ENCODE data around the gene GFPT1. TPM values are rescaled to one million over a fixed set of nuclear protein-coding genes. Genes with fewer than 3 reads are reported as not detected.
"Not testable (repeated sequence)": the region's sequence is repeated elsewhere in the genome, so short reads cannot be mapped to it uniquely, and the experiment has no call there.

Gene GFPT1
- total RNA-seq, 1 donor from 2014 or later: 195 TPM

DNA sequence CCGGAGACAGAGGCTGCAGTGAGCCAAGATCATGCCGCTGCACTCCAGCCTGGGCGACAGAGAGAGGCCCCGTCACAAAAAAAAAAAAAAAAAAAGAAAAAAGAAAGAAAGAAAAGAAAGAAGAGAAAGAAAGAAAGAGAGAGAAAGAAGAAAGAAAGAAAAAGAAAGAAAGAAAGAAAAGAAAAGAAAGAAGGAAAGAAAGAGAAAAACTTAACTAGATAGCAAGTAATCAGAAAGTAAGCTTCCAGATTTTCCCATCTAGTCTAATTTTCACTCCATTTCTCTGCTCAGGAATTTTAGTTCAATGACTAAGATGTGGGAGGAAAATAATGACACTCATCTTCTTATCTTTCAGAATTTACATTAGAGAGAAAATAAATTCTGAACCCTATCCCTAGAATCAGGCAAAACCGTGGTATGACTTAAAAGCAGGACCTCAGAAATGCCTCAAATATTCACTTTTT lies 2.4 kb downstream of the GFPT1 start:
- DNase-seq (ENCODE audit: low spot score): no peak

DNA sequence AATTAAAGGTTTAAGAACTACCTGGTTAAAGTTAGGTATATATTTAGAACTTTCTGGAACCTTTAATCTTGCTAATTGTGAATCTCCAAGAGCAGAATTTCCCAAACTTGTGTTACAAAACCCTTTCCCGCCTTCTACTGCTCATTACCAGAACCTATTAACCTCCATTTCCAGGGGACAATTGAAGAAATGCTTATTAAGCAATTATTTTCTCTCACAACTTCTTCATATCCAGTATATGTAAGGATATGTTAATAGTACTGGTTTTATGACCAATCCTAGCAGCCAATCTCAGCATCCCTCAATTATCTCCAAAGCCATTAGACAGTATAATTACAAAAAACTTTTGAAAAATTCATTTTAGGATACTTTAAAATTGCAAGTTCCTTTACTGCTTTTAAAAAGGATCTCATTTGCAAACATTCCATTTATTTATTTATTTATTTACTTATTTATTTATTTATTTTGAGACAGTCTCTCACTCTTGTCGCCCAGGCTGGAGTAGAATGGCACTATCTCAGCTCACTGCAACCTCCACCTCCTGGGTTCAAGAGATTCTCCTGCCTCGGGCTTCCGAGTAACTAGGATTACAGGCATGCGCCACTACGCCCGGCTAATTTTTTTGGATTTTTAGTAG lies 3.7 kb downstream of the GFPT1 start:
- no peak for DNase-seq (ENCODE audit: low spot score)

DNA sequence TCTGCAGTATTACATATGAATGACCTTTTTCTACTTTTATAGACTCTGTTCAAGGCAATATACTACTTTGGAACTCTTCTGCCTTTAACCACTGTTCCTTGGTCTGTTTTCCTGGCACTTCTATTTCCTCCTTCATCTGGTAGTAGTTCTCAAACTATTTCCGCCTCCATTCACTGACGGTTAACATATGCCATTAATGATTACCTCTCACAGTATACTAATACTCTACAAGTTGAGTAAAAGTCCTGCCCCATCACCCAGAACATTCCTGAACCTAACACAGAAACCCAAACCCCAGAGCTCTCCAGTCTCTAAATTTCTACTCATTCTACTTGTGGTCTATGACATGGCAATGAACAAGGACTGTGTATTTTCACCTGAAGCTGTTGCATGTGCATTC lies 4.5 kb downstream of the GFPT1 start:
- DNase-seq (ENCODE audit: low spot score): no peak

DNA sequence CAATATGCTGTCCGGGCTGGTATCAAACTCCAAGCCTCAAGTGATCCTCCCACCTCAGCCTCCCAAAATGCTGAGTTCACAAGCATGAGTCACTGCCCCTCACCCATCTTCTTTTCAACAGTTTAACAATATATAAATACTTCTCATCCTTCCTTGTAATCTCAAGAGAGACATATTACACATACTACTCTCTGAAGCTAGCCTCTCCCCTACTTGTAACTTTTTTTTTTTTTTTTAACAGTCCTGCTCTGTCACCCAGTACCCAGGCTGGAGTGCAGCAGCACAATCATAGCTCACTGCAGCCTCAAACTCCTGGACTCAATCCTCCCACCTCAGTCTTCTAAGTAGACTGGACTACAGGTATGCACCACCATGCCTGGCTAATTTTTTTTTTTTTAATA lies 5.7 kb downstream of the GFPT1 start:
- DNase-seq (ENCODE audit: low spot score): no peak

DNA sequence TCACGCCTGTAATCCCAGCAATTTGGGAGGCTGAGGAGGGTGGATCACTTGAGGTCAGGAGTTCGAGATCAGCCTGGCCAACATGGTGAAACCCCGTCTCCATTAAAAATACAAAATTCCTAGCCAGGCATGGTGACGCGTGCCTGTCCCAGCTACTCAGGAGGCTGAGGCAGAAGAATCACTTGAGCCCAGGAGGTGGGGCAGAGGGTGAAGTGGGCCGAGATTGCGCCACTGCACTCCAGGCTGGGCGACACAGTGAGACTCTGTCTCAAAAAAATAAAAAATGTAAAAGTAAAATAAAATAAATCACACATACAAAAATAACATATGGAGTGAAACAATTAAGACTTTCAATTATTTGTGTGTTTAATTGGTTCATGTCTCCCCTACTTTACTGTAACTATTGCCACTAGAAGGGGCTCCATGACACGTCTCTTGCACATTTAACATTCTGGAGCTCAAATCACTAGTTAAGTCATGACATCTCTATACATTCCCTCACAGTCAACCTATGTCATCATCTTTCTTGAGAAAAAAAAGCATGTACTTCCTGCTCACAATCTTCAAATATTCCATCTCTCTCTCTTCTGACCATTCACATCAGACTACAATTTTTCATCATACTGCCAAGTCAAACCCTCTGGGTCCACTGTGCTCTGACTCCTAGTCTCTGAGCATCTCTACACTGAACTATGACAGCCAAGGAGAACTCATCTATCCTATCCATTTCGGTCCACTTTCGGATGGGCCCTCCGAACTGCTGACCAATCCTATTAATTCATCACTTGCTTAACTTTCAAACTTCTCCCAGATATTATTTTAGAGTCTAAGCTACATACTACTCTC lies 6.7 kb downstream of the GFPT1 start:
- no peak for DNase-seq (ENCODE audit: low spot score)

DNA sequence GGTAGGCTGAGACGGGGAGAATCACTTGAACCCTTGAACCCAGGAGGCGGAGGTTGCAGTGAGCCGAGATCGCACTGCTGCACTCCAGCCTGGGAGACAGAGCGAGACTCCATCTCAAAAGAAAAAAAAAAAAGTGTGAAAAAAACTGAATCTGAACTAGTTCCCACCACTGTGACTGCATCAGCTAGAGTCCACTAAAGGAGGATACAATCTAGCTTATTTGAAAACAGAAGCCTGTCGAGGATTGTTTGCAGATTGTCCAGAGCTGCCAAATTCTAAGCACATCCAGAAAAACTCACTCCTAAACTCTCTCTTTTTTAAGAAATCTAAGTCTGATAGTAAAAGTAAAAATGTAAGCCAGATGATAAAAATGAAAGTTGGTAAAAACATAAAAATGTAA lies 10.6 kb downstream of the GFPT1 start:
- DNase-seq (ENCODE audit: low spot score): no peak

DNA sequence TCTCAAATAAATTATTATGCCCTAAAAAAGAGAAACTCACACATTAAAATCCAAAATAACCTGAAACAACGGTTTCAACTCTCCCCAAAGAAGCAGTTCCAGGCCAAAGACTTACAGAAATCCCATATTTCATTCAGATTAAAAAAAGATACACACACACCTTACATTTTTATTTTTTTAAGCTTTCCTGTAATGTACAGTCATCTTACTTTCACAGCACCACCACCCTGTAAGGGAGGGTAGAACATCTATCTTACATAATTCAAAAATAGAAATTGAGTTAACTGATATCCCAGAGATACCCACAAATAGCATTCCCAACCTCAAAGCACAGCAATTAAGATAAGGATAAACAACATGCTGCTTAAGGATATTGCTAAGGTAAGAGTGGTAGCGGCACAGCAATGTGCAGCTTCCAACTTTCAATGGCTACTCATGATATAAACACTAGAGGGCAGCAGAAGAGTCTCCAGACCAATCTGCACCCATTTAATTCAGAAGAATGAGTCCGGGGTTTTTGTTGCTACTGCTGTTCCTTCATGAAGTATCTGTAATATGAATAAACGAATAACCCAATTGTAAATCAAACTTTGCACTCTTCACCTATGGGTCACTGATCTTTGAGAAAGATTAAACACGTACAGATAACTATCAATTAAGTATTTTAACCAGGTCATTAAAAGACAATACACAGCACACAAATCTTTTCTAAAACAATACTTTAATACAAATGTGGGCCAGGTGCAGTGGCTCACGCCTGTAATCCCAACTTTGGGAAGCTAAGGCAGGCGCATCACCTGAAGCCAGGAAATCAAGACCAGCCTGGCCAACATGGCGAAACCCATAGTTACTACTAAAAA lies 11.3 kb downstream of the GFPT1 start:
- no peak for DNase-seq (ENCODE audit: low spot score)

DNA sequence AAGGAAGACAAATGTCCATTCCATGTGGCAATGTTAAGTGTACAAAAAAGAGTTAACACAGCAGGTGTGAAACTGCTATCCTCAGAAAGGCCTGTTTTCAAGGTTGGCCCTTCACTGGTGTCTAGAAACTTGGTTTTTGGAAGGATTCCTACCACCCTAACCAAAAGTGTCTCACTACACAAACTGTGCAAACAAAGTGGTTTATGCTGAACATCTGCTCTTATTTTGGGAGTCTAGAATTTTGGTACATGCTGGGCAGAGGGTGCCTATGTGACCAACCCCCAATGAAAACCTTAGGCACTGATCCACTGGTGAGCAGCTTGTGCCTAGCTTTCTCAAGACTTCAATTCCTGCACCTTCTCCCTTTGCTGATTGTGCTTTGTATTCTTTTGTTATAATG lies 14.3 kb downstream of the GFPT1 start:
- DNase-seq (ENCODE audit: low spot score): no peak

DNA sequence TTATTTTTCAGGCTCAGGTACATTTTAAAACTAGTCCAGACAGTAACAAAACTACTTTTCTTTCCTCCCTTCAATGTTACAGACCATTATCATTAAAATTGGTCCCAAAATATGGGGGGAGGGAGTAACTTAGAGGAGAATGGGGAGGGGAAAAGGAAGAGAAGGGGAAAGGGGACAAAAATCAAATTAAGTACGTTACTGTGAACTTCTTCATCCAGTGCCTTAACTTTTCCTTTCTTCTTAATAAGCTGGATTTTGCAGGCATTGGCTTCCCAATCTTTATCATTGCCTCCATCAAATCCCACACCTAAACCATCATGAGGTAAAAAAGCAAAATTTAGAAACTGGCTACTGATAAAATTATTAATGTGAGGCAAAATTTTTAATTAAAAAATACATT lies 17.2 kb downstream of the GFPT1 start:
- DNase-seq (ENCODE audit: low spot score): no peak

DNA sequence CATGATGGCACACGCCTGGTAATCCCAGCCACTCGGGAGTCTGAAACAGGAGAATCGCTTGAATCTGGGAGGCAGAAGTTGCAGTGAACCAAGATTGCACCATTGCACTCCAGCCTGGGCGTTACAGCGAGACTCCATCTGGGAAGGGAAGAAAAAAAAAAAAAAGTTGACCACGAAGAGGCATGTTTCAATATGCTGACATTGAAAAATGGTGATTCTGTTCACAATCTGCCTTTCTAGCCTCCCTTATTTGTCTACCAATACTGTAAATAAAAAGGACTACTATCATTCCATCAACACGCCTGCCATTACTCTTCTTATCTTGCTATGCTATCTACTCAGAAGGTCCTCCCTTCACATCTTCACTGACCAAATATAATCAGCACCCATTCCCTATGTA lies 18.4 kb downstream of the GFPT1 start:
- no peak for DNase-seq (ENCODE audit: low spot score)

DNA sequence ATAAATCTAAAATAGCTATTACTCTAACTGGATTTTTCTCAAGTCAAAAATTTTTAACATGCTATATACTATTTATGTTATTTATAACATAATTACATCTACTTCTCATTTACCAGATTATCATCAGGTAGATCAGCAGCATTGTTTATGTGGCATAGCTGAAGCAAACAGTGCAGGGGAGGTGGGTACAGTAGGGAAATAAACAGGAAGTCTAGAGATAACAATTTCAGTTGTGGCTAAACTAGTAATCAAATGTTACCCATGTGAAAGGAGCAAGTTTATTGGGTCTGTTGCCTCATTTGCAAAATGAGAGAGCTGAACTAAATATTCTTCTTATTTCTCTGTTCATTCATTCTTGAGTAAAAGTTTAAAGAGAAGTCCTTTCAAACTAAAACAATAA lies 27.7 kb downstream of the GFPT1 start:
- no peak for DNase-seq (ENCODE audit: low spot score)

DNA sequence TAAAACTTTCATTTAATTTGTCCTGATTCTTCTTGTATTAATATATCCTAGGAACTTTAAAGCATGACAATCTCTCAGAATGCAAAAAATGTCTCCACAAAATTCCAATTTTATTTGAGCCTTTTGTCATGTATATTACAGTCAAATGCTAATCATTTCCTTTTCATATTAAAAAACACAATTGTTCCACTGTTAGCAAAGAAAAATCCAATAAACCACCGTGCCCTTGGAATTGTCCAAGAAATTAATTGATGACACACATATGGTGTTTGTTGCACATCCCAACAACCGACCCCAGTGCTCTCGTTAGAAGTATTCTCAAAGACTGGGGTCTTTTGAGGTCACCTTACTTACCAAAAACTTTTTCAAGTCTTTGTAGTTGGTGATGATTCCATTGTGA lies 28.1 kb downstream of the GFPT1 start:
- DNase-seq (ENCODE audit: low spot score): no peak

DNA sequence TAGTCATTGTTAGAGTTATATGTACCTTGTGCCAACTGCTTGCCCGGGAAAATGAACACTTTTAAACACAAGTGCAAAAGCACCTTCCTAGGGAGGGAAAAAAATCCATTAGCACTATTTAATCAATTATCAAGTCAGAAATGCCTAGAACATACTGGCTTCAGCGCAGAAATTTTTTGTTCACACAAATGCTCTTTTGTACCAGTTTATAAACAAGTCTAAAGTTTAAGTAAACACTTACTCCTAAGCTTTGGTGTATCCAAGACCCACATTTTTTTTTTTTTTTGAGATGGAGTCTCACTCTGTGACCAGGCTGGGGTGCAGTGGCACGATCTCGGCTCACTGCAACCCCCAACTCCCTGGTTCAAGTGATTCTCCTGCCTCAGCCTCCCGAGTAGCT lies 30.6 kb downstream of the GFPT1 start:
- no peak for DNase-seq (ENCODE audit: low spot score)

DNA sequence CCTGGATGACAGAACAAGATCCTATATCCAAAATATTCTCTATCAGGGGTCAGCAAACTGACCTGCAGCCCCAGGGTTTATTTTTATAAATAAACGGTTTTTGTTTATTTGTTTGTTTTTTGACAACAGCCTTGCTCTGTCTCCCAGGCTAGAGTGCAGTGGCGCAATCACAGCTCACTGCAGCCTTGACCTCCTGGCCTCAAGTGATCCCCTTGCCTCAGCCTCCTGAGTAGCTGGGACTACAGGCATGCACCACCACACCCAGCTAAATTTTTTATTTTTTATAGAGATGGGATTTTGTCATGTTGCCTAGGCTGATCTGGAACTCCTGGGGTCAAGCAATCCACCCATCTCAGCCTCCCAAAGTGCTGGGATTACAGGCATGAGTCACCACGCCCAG lies 32.1 kb downstream of the GFPT1 start:
- not testable (repeated sequence) for DNase-seq (ENCODE audit: low spot score)

DNA sequence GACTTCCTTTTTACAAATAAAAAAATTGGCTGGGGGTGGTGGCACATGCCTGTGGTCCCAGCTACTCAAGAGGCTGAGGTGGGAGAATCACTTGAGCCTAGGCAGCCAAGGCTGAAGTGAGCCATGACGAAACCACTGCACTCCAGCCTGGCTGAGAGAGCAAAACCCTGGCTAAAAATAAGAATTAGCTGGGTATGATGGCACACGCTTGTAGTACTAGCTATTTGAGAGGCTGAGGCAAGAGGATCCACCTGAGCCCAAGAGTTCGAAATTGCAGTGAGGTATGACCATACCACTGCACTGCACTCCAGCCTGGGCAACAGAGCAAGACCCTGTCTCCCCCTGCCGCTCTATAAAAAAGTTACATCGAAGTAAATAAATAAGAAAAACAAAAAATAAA lies 33.7 kb downstream of the GFPT1 start:
- DNase-seq (ENCODE audit: low spot score): no peak

DNA sequence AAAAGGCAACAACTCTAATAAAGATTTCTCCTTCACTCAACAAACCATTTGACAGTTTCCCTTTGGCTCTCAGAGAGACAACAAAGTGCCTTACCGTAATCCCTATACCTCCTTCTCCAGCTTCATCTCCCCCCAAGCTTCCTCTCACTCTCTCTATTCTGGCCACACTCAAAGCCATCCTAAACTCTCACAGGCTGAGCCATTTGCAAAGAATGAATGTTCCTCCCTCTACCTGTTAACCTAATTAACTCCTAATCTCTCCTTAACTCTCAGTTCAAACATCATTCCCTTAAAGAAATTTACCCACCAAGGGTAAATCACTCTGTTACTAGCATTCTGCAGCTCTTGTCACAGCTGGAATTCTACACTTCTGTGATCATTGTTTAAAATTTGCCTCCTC lies 38.2 kb downstream of the GFPT1 start:
- no peak for DNase-seq (ENCODE audit: low spot score)

DNA sequence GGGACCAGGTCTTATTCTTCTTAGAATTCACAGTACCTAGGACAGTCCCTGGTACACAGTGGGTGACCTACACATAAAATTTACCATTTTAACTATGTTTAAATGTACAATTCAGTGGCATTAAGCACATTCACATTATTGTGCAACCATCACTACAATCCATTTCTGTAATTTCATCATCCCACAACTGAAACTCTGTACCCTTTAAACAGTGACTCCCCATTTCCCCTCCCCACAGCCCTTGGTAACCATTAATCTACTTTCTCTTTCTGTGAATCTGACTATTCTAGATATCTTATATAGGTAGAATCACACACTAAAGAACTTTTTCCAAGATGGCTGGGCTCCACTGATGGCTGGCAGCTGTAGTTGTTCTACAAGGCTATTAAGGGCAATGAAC lies 41.6 kb downstream of the GFPT1 start:
- no peak for DNase-seq (ENCODE audit: low spot score)

DNA sequence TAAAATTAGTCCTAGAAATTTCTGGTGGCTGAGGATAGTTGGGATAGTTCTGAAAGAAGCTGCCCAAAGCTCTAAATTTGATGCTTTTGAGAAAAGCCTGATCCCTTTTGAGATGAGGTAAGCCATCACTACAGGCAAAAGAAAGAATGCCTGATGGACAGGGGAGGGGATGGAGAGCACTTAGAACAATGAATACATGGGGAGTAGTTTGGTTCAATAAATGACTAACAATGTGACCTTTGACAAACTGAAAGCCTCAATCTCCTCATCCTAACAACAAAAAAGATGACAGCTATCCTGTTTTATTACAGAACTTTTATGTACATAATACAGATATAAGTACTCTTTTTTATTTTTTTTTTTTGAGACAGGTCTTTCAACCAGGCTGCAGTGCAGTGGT lies 42.7 kb downstream of the GFPT1 start:
- DNase-seq (ENCODE audit: low spot score): no peak

DNA sequence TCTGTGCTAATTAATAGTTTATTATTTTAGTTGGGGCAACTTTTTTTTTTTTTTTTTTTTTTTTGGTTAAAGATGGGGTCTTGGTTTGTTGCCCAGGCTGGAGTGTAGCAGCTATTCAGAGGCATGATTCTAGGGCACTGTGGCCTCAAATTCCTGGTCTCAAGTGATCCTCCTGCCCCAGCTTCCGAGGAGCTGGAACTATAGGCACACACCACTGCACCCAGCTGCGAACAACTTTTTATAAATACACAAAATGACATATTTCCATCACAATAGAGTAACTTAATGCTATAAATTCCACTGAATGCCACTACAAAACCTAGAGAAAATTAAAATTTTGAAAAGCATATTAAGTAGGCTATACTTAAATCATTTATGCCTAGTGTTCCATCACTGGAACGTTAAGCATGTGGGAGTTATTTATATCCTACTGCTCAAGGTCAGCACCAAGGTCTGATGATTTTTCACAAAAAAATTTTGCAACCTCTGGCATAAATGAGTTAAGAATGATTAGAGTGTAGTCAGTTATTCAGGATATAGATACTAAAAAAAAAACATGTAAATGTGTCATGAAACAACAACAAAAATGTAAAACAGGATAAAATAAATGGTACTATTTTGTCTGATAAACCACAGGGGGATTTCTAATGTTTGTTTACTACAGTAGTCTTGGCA lies 46.8 kb downstream of the GFPT1 start:
- DNase-seq (ENCODE audit: low spot score): no peak

DNA sequence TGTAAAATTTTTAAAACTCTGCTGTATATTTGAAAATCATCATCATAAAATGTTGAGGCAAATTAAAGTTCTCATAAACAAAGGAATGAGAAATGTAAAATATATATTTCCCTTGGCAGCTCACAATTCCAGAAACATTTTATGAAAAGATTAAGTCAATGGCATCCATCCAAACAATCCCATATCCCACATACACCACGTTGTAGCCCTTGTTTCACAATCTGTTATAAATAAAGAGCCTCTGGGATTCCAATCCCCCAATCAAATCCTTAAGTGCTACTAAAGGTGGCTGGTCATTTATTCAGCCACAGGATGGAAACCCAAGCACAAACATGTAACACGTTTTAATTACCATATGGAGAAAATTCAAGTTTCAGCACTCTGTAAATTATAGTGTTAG lies 51.7 kb downstream of the GFPT1 start:
- DNase-seq (ENCODE audit: low spot score): no peak

DNA sequence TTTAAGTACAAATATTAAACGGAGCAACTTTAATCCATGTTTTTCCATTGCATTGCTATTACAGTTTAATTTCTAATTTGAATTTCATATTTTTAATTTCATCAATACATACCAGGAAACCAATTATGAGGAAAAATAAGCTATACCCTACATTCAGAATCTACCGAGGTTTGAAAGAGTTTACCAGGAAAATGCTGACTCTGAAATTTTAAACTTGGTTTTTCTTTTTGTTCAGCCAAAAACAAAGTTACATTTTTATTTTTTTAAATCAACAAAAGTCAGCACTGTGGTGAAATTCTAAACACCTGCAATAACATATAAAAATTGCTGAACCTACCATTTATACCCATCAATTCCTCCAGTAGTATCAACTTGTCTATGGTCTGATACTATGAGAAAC lies 53.7 kb downstream of the GFPT1 start:
- DNase-seq (ENCODE audit: low spot score): no peak
